GM12878 (cell line): ENCODE measurements around the gene TBX10. TPM values are rescaled to one million over a fixed set of nuclear protein-coding genes. Genes with fewer than 3 reads are reported as not detected.
A peak's percentile ranks its signal among the peaks of the same experiment; 100 is the strongest.

Source experiments
- ATAC-seq: fragments of 200-7000 bp; cut with Tn5 transposase; 3 replicates; pipeline ENCODE4 v1.9.1; 2020; ENCODE audit warnings: mild to moderate bottlenecking, moderate library complexity
- BruUV-seq: library from RNA; stranded (reverse); fragments of 400-500 nt; replicated peaks from 2 replicates; lab custom pipeline; 2021; lab: Mats Ljungman, UMichigan
- CTCF ChIA-PET: fragments of 300-600 bp; sonication (Branson Sonifier 250); formaldehyde crosslinking; extraction: SDS; loops from one replicate; lab custom pipeline; 2021; ENCODE audit warnings: inconsistent platforms; lab: Yijun Ruan, JAX
- POLR2A ChIA-PET: fragments of 350-600 bp; formaldehyde crosslinking; extraction: SDS; loops from one replicate; lab custom pipeline; 2021; ENCODE audit warnings: inconsistent platforms; lab: Charles Lee
- RAD21 ChIA-PET: fragments of 300-600 bp; sonication (Branson Sonifier 250); formaldehyde crosslinking; loops from one replicate; lab custom pipeline; 2023; ENCODE audit warnings: antibody characterized with exemption; ENCODE audit not compliant: unreplicated experiment; lab: Charles Lee
- SMC1A ChIA-PET: fragments of 300-600 bp; sonication (Branson Sonifier 250); formaldehyde crosslinking; loops from one replicate; lab custom pipeline; 2023; ENCODE audit not compliant: unreplicated experiment, uncharacterized antibody; lab: Charles Lee
- DNase-seq: peaks from one replicate; pipeline ENCODE4 v3.0.0-alpha.2; 2011; ENCODE audit warnings: low read depth, low spot score
- FAIRE-seq: peaks from 3 replicates; lab custom pipeline; 2011; peaks lifted over from hg19 to GRCh38; lab: Jason Lieb, UNC
- H2AFZ ChIP-seq: 2 replicates; pipeline ENCODE4 v1.6.0; 2011; ENCODE audit warnings: low read depth, low read length, control low read depth; ENCODE audit not compliant: control insufficient read depth
- H3K27ac ChIP-seq: 2 replicates; pipeline ENCODE4 v1.5.1; 2011; ENCODE audit warnings: control low read depth; ENCODE audit not compliant: control insufficient read depth, insufficient read depth
- H3K27me3 ChIP-seq, 2 experiments: replicated peaks in 1 of 2; 2 replicates each; pipeline versions ENCODE4 v1.6.0 to v1.6.1; 2011; ENCODE audit warnings: low read length in 1 of 2; ENCODE audit not compliant: control insufficient read depth in 2 of 2, insufficient read depth in 2 of 2
- H3K36me3 ChIP-seq, 2 experiments: 2 replicates each; pipeline ENCODE4 v1.5.1; 2011; ENCODE audit warnings: low read length in 1 of 2; ENCODE audit not compliant: control insufficient read depth in 2 of 2, insufficient read depth in 2 of 2
- H3K4me1 ChIP-seq: 2 replicates; pipeline ENCODE4 v1.6.1; 2011; ENCODE audit warnings: mild to moderate bottlenecking, low read length, moderate library complexity, mixed read lengths; ENCODE audit not compliant: control insufficient read depth, insufficient read depth
- H3K4me2 ChIP-seq: 2 replicates; pipeline ENCODE4 v1.6.0; 2011; ENCODE audit warnings: control low read depth; ENCODE audit not compliant: control insufficient read depth, insufficient read depth
- H3K4me3 ChIP-seq: fragments of 200-600 bp; sonication (generic); 2 replicates; pipeline ENCODE4 v1.5.1; 2016
- H3K79me2 ChIP-seq: 2 replicates; pipeline ENCODE4 v1.6.0; 2011; ENCODE audit warnings: low read length; ENCODE audit not compliant: control insufficient read depth, insufficient read depth
- H3K9ac ChIP-seq: 2 replicates; pipeline ENCODE4 v1.8.0; 2011; ENCODE audit warnings: low read length, control low read depth, mixed read lengths; ENCODE audit not compliant: control insufficient read depth, insufficient read depth
- H3K9me3 ChIP-seq: replicated peaks from 3 replicates; pipeline ENCODE4 v1.5.1; 2011; ENCODE audit warnings: mild to moderate bottlenecking, low read length; ENCODE audit not compliant: control insufficient read depth, insufficient read depth
- H4K20me1 ChIP-seq: 2 replicates; pipeline ENCODE4 v1.6.0; 2011; ENCODE audit not compliant: control insufficient read depth, insufficient read depth
- BCL3 ChIP-seq: IDR thresholded peaks from 2 replicates; pipeline ENCODE4 v1.6.1; 2011; ENCODE audit warnings: borderline replicate concordance, low read depth, mild to moderate bottlenecking, moderate library complexity, low read length; ENCODE audit not compliant: insufficient read depth, poor library complexity, severe bottlenecking
- IRF3 ChIP-seq: fragments of 450-650 bp; IDR thresholded peaks from 2 replicates; pipeline ENCODE4 v1.6.1; 2014; ENCODE audit warnings: mild to moderate bottlenecking
- KAT2A ChIP-seq: conservative IDR thresholded peaks from 2 replicates; pipeline ENCODE4 v1.6.1; 2011; ENCODE audit warnings: low read depth, low read length; ENCODE audit not compliant: control insufficient read depth
- MLLT1 ChIP-seq: fragments of 450-650 bp; IDR thresholded peaks from 2 replicates; pipeline ENCODE4 v1.6.1; 2016; ENCODE audit warnings: mild to moderate bottlenecking
- NKRF ChIP-seq: fragments of 450-650 bp; conservative IDR thresholded peaks from 2 replicates; pipeline ENCODE4 v1.6.1; 2017; ENCODE audit warnings: mild to moderate bottlenecking, moderate library complexity
- SIN3A ChIP-seq: IDR thresholded peaks from 2 replicates; pipeline ENCODE4 v1.6.1; 2012; ENCODE audit warnings: low read depth, low read length, improper control_type of control experiment
- SMC3 ChIP-seq: IDR thresholded peaks from 2 replicates; pipeline ENCODE4 v1.6.1; 2011; ENCODE audit warnings: low read length, improper control_type of control experiment, borderline replicate concordance
- TCF12 ChIP-seq: IDR thresholded peaks from 2 replicates; pipeline ENCODE4 v1.6.1; 2011; ENCODE audit warnings: low read depth, mild to moderate bottlenecking, low read length
- YY1 ChIP-seq: IDR thresholded peaks from 2 replicates; pipeline ENCODE4 v1.6.1; 2011; ENCODE audit warnings: low read depth, mild to moderate bottlenecking, low read length
- ZBTB11 ChIP-seq: fragments of 450-650 bp; formaldehyde crosslinking; IDR thresholded peaks from 2 replicates; pipeline ENCODE4 v1.5.0; 2022; ENCODE audit warnings: mild to moderate bottlenecking, missing genetic modification characterization
- ZZZ3 ChIP-seq: IDR thresholded peaks from 2 replicates; pipeline ENCODE4 v1.6.1; 2011; ENCODE audit warnings: low read depth; ENCODE audit not compliant: control insufficient read depth, insufficient read length
- WGBS: methylation state at CpG from one replicate; pipeline ENCODE4 v1.1.6; 2016; ENCODE audit warnings: low lambda C conversion rate; ENCODE audit not compliant: insufficient replicate concordance, insufficient coverage; ENCODE audit errors: missing lambda C conversion rate; 5-methylcytosine and 5-hydroxymethylcytosine counted together
- in situ Hi-C: fragments of 300-500 bp; cut with MboI; formaldehyde crosslinking; loops from 9 replicates; pipeline ENCODE4 v1.14.3; 2018; ENCODE audit warnings: mixed read lengths
- intact Hi-C: fragments of 100-400 bp; cut with micrococcal nuclease; formaldehyde crosslinking; loops from one replicate; pipeline ENCODE4 v1.14.2; 2022; ENCODE audit not compliant: unreplicated experiment
- polyA plus RNA-seq, 11 experiments: library from polyadenylated mRNA; depleted of rRNA in 4 of 11; unstranded in 6 of 11; stranded (reverse) in 5 of 11; fragments of >200 nt; fragmentation: Nextera tagmentation in 4 of 11; fragmentation: Illumina TruSeq in 1 of 11; extraction: Ambion mirVana in 4 of 11; extraction: Trizol in 1 of 11; gene quantifications; 1 replicate in 1 of 11; 2 replicates in 10 of 11; pipeline versions ENCODE4 v1.2.1 to v1.2.3, GENCODE V29; 2011 to 2016; ENCODE audit warnings: inconsistent platforms in 2 of 11, missing spikeins in 2 of 11, low read depth in 1 of 11
- total RNA-seq, 4 experiments: library from RNA; depleted of rRNA in 3 of 4; stranded (reverse); fragments of >200 nt in 3 of 4; fragmentation: Illumina TruSeq in 1 of 4; extraction: Trizol in 1 of 4; gene quantifications; 2 replicates each; pipeline versions ENCODE4 v1.2.1 to v1.2.3, GENCODE V29; 2013 to 2021

TBX10 gene
- total and polyA plus RNA-seq, 10 of the 15 experiments (the other 5 are each of a cell fraction or from before 2014, with no cell fraction given): 0.10 to 0.44 (median 0.20) TPM; not detected in 4

GRCh38 chr11:67648140-67648795 is 8.7 kb upstream of the TBX10 start:
- ChIA-PET CTCF (interaction anchor here (0.6 to 8.4 kb wide), 21 partner anchors 9 to 299 kb away, joined by 3 to 132 read pairs (median 4); partner anchors contain the start of genes NUDT8 and TBX10), POLR2A (interaction anchor here (0.6 to 3.8 kb wide), 6 partner anchors 9 to 186 kb away, joined by 3 to 16 read pairs (median 4); partner anchors contain the start of gene NUDT8), RAD21 (interaction anchor here (0.7 to 5.6 kb wide), 9 partner anchors 9 to 247 kb away, joined by 3 to 49 read pairs (median 5); partner anchors contain the start of genes NUDT8 and PPP1CA), SMC1A (interaction anchor here (0.6 to 6.2 kb wide), 10 partner anchors 9 to 71 kb away, joined by 3 to 69 read pairs (median 3); no protein-coding TSS in a partner anchor)
- Histone ChIP-seq H4K20me1 (no peaks in the 10 kb centered on the region), H3K4me1 (peaks cover 61% of the 10 kb centered on the region), H3K27ac (peak overlapping the region; percentile 78), H3K27me3 (no peaks in the 10 kb centered on the region), H3K4me3 (no peak overlapping the region), H3K4me2 (peak overlapping the region; percentile 75), H3K36me3 (no peaks in the 10 kb centered on the region), H3K9me3 (peaks cover 3% of the 10 kb centered on the region; the same call in 2 of the 3 replicates), H3K9ac (peak overlapping the region; percentile 30; the same call in 1 of the 2 replicates), H3K79me2 (no peaks in the 10 kb centered on the region), H2AFZ (0 out of 2 replicates have a peak overlapping the region, but pooled peaks have one; percentile 6)
- WGBS: 16% methylated on average over 12 of the region's 12 CpGs
- ATAC-seq (peak; percentile 84), FAIRE-seq (peak; percentile 38), DNase-seq (no peak)
- intact Hi-C loops: no loop called here
- in situ Hi-C loops: no loop called here
- no TSS peak for BruUV-seq
- TF ChIP-seq BCL3: no peak
- no peak for TF ChIP-seq ZBTB11 (CRISPR knock-in tag)
- TF ChIP-seq KAT2A: no peak
- peak; percentile 56; the same call in 1 of the 2 replicates for TF ChIP-seq YY1
- 0 out of 2 replicates have a peak, but pooled peaks have one; percentile 13 for TF ChIP-seq SIN3A
- TF ChIP-seq ZZZ3: no peak
- TF ChIP-seq SMC3: peak; percentile 57; the same call in 1 of the 2 replicates
- no peak for TF ChIP-seq IRF3
- TF ChIP-seq MLLT1: peak; percentile 68; the same call in 1 of the 2 replicates
- no peak for TF ChIP-seq NKRF
- peak; percentile 50; the same call in 1 of the 2 replicates for TF ChIP-seq TCF12
